A549 (cell line): Measurements from ENCODE around the gene KRTAP5-4. TPM values are rescaled to one million over a fixed set of nuclear protein-coding genes. Genes with fewer than 3 reads are reported as not detected.
"Not testable (repeated sequence)": the region's sequence is repeated elsewhere in the genome, so short reads cannot be mapped to it uniquely, and the experiment has no call there.

Experiments
- ATAC-seq, 2 experiments: fragments of 200-7000 bp in 1 of 2; fragments of >200 bp in 1 of 2; cut with Nextera tagmentation in 1 of 2; cut with Tn5 transposase in 1 of 2; 3 replicates each; pipeline versions ENCODE4 v1.8.0 to v1.9.1; 2018 to 2020; ENCODE audit warnings: mild to moderate bottlenecking in 1 of 2, moderate library complexity in 1 of 2
- CTCF ChIA-PET: fragments of 300-600 bp; sonication (Branson Sonifier 250); formaldehyde crosslinking; extraction: SDS; loops from one replicate; lab custom pipeline; 2021; ENCODE audit warnings: antibody characterized with exemption, inconsistent platforms; lab: Yijun Ruan, JAX
- POLR2A ChIA-PET: fragments of 350-600 bp; formaldehyde crosslinking; extraction: SDS; loops from one replicate; lab custom pipeline; 2021; ENCODE audit warnings: antibody characterized with exemption, inconsistent platforms; lab: Yijun Ruan, JAX
- DNase-seq, 2 experiments: peaks; one replicate each; pipeline versions ENCODE4 v3.0.0 to v3.0.0-alpha.2; 2011 to 2016; ENCODE audit warnings: low read depth in 1 of 2, low spot score in 1 of 2
- FAIRE-seq: peaks from 2 replicates; lab custom pipeline; 2011; peaks lifted over from hg19 to GRCh38; lab: Jason Lieb, UNC
- H3K27ac ChIP-seq, 2 experiments: fragments of >200 bp; sonication (Bioruptor Twin); formaldehyde crosslinking; 3 replicates each; pipeline ENCODE4 v1.5.1; 2016 to 2017
- H3K4me1 ChIP-seq: fragments of >200 bp; sonication (Bioruptor Twin); formaldehyde crosslinking; 3 replicates; pipeline ENCODE4 v1.6.1; 2016
- H3K4me2 ChIP-seq: fragments of >200 bp; sonication (Bioruptor Twin); formaldehyde crosslinking; 3 replicates; pipeline ENCODE4 v1.6.1; 2016
- H3K4me3 ChIP-seq: fragments of >200 bp; sonication (Bioruptor Twin); formaldehyde crosslinking; 3 replicates; pipeline ENCODE4 v1.5.1; 2016
- H3K9me3 ChIP-seq: fragments of >200 bp; sonication (Bioruptor Twin); formaldehyde crosslinking; 3 replicates; pipeline ENCODE4 v1.6.1; 2016
- BHLHE40 ChIP-seq: IDR thresholded peaks from 2 replicates; pipeline ENCODE4 v1.6.1; 2012; ENCODE audit warnings: low read depth, low read length, inconsistent platforms
- CHD2 ChIP-seq: fragments of 150-350 bp; IDR thresholded peaks from 2 replicates; pipeline ENCODE4 v1.6.1; 2014; ENCODE audit warnings: low read length; ENCODE audit not compliant: partially characterized antibody
- EHF ChIP-seq: fragments of 250-450 bp; sonication (Bioruptor Pico); IDR thresholded peaks from 2 replicates; pipeline ENCODE4 v1.5.0; 2020; ENCODE audit warnings: mild to moderate bottlenecking
- EHMT2 ChIP-seq: fragments of 200-600 bp; sonication (generic); IDR thresholded peaks from 2 replicates; pipeline ENCODE4 v1.6.1; 2016; ENCODE audit warnings: antibody characterized with exemption, low read depth, mild to moderate bottlenecking, moderate library complexity
- ELK1 ChIP-seq: fragments of 150-350 bp; IDR thresholded peaks from 2 replicates; pipeline ENCODE4 v1.6.1; 2014; ENCODE audit warnings: low read depth, mild to moderate bottlenecking, low read length
- FOSL2 ChIP-seq, 2 experiments: fragments of 450-650 bp in 1 of 2; fragments of >200 bp in 1 of 2; sonication (Bioruptor Twin) in 1 of 2; formaldehyde crosslinking; IDR thresholded peaks; 2 replicates each; pipeline versions ENCODE4 v1.5.0 to v1.6.1; 2016 to 2020; ENCODE audit warnings: mild to moderate bottlenecking in 1 of 2, moderate library complexity in 1 of 2
- GATA3 ChIP-seq: IDR thresholded peaks from 2 replicates; pipeline ENCODE4 v1.6.1; 2012; ENCODE audit warnings: borderline replicate concordance
- HEYL ChIP-seq: fragments of 250-450 bp; sonication (Bioruptor Pico); IDR thresholded peaks from 2 replicates; pipeline ENCODE4 v1.8.0; 2021; ENCODE audit warnings: mild to moderate bottlenecking, moderate library complexity
- HOXA7 ChIP-seq: fragments of 250-450 bp; sonication (Bioruptor Pico); IDR thresholded peaks from 2 replicates; pipeline ENCODE4 v1.5.0; 2020; ENCODE audit warnings: mild to moderate bottlenecking, moderate library complexity
- JUNB ChIP-seq: fragments of >200 bp; sonication (Bioruptor Twin); formaldehyde crosslinking; IDR thresholded peaks from 2 replicates; pipeline ENCODE4 v1.6.1; 2016
- KDM1A ChIP-seq: fragments of 200-600 bp; sonication (generic); IDR thresholded peaks from 2 replicates; pipeline ENCODE4 v1.6.1; 2016; ENCODE audit warnings: low read depth, mild to moderate bottlenecking
- KDM5A ChIP-seq: fragments of 200-600 bp; sonication (generic); IDR thresholded peaks from 2 replicates; pipeline ENCODE4 v1.6.1; 2016; ENCODE audit warnings: antibody characterized with exemption, mild to moderate bottlenecking
- PHF8 ChIP-seq: fragments of 200-600 bp; sonication (generic); IDR thresholded peaks from 2 replicates; pipeline ENCODE4 v1.6.1; 2016; ENCODE audit warnings: low read depth, mild to moderate bottlenecking, antibody characterized with exemption, moderate library complexity, borderline replicate concordance
- POLR2A ChIP-seq: IDR thresholded peaks from 2 replicates; pipeline ENCODE4 v1.6.1; 2012; ENCODE audit warnings: mild to moderate bottlenecking, low read length
- POLR2AphosphoS2 ChIP-seq: conservative IDR thresholded peaks from 2 replicates; pipeline ENCODE4 v1.6.1; 2012; ENCODE audit warnings: low read length, improper control_type of control experiment, inconsistent platforms
- RARB ChIP-seq: fragments of 250-450 bp; sonication (Bioruptor Pico); IDR thresholded peaks from 2 replicates; pipeline ENCODE4 v1.8.0; 2021; ENCODE audit warnings: mild to moderate bottlenecking, moderate library complexity
- RFX5 ChIP-seq: fragments of 450-650 bp; IDR thresholded peaks from 2 replicates; pipeline ENCODE4 v1.7.1; 2014; ENCODE audit warnings: antibody characterized with exemption, mild to moderate bottlenecking, moderate library complexity
- TFCP2L1 ChIP-seq: fragments of 250-450 bp; sonication (Bioruptor Pico); IDR thresholded peaks from 2 replicates; pipeline ENCODE4 v1.5.0; 2021; ENCODE audit warnings: mild to moderate bottlenecking
- ZC3H11A ChIP-seq: fragments of 450-650 bp; IDR thresholded peaks from 2 replicates; pipeline ENCODE4 v1.6.1; 2014; ENCODE audit warnings: antibody characterized with exemption, mild to moderate bottlenecking
- ZNF302 ChIP-seq: fragments of 250-450 bp; sonication (Bioruptor Pico); IDR thresholded peaks from 2 replicates; pipeline ENCODE4 v1.9.0; 2021; ENCODE audit warnings: inconsistent platforms, mild to moderate bottlenecking, moderate library complexity
- WGBS: methylation state at CpG from one replicate; pipeline ENCODE4 v1.1.6; 2017; ENCODE audit errors: missing lambda C conversion rate; 5-methylcytosine and 5-hydroxymethylcytosine counted together
- polyA plus RNA-seq, 4 experiments: library from polyadenylated mRNA; depleted of rRNA in 3 of 4; stranded (reverse); fragments of >200 nt; fragmentation: RNase III in 1 of 4; extraction: RNeasy Plus Mini Kit Qiagen cat#74134 plus additional on column Dnase treatment in 1 of 4; gene quantifications; 2 replicates in 3 of 4; 3 replicates in 1 of 4; pipeline ENCODE4 v1.2.3, GENCODE V29; 2011 to 2017

Gene KRTAP5-4
- polyA plus RNA-seq, 2 of the 4 experiments (the other 2 are of a cell fraction): not detected

GRCh38 chr11:1665313-1665712 is 43.4 kb upstream of the KRTAP5-4 start:
- H3K4me2 ChIP-seq: no peak overlapping the region
- POLR2A ChIA-PET: no interaction called here
- H3K4me3 ChIP-seq: no peak overlapping the region
- 60% methylated on average over 4 of the region's 8 CpGs for WGBS
- no peak for ATAC-seq
- no peak for DNase-seq
- CTCF ChIA-PET: no interaction called here
- FAIRE-seq: no peak
- TF ChIP-seq CHD2 (no peak), ZC3H11A (no peak)
- H3K9me3 ChIP-seq: no peaks in the 10 kb centered on the region
- no peaks in the 10 kb centered on the region for H3K4me1 ChIP-seq
- H3K27ac ChIP-seq: no peak overlapping the region

- H3K4me2 ChIP-seq, H3K4me1 ChIP-seq, FAIRE-seq, H3K9me3 ChIP-seq, DNase-seq, CTCF ChIA-PET, H3K27ac ChIP-seq, ATAC-seq, H3K4me3 ChIP-seq, POLR2A ChIA-PET: not testable (repeated sequence)
- 59% methylated on average over 18 of the region's 18 CpGs for WGBS
Measured at GRCh38 chr11:1662699-1663283, 40.9 kb upstream of the KRTAP5-4 start.

- DNase-seq, H3K4me2 ChIP-seq, POLR2A ChIA-PET, ATAC-seq, H3K4me1 ChIP-seq, H3K27ac ChIP-seq, H3K9me3 ChIP-seq, H3K4me3 ChIP-seq, FAIRE-seq, CTCF ChIA-PET: not testable (repeated sequence)
- 29% methylated on average over 3 of the region's 25 CpGs for WGBS
Measured at GRCh38 chr11:1661454-1662269, 39.7 kb upstream of the KRTAP5-4 start.

GRCh38 chr11:1660111-1660867 is 38.4 kb upstream of the KRTAP5-4 start:
- Histone ChIP-seq H3K4me1 (no peaks in the 10 kb centered on the region), H3K4me2 (no peak overlapping the region), H3K27ac (no peak overlapping the region), H3K4me3 (no peak overlapping the region), H3K9me3 (no peaks in the 10 kb centered on the region)
- CTCF ChIA-PET: interaction anchor here (1.0 to 1.2 kb wide), 3 partner anchors 9 to 173 kb away, joined by 3 read pairs; no protein-coding TSS in a partner anchor
- FAIRE-seq (no peak), DNase-seq (no peak), ATAC-seq (peak in 1 of 2 experiments; percentile 19; a peak in 1 of 6 replicates)
- 63% methylated on average over 24 of the region's 24 CpGs for WGBS
- no peak for TF ChIP-seq TFCP2L1 (CRISPR knock-in tag)
- TF ChIP-seq POLR2A: no peak
- TF ChIP-seq PHF8: no peak
- TF ChIP-seq JUNB: no peak
- no peak for TF ChIP-seq POLR2AphosphoS2
- no peak for TF ChIP-seq GATA3
- no peak for TF ChIP-seq CHD2
- no peak for TF ChIP-seq KDM5A
- no peak for TF ChIP-seq KDM1A
- POLR2A ChIA-PET: no interaction called here

GRCh38 chr11:1659506-1659905 is 37.6 kb upstream of the KRTAP5-4 start:
- H3K4me2 ChIP-seq: no peak overlapping the region
- no peaks in the 10 kb centered on the region for H3K4me1 ChIP-seq
- ATAC-seq (no peak), DNase-seq (no peak), FAIRE-seq (no peak)
- 86% methylated on average over 14 of the region's 14 CpGs for WGBS
- no peak overlapping the region for H3K27ac ChIP-seq
- POLR2A ChIA-PET: no interaction called here
- H3K9me3 ChIP-seq: no peaks in the 10 kb centered on the region
- no peak overlapping the region for H3K4me3 ChIP-seq
- CTCF ChIA-PET: interaction anchor here (0.7 to 1.2 kb wide), 4 partner anchors 10 to 173 kb away, joined by 3 read pairs; no protein-coding TSS in a partner anchor
- TF ChIP-seq ZNF302 (CRISPR knock-in tag) (no peak), POLR2AphosphoS2 (no peak), RFX5 (no peak), FOSL2 (IDR thresholded peaks at IDR 0.05) (no peak), FOSL2 (CRISPR knock-in tag; IDR thresholded peaks at IDR 0.05) (no peak), EHF (CRISPR knock-in tag) (no peak), ELK1 (no peak), EHMT2 (no peak), RARB (CRISPR knock-in tag) (no peak), HOXA7 (CRISPR knock-in tag) (no peak), HEYL (CRISPR knock-in tag) (no peak), BHLHE40 (no peak), GATA3 (no peak), TFCP2L1 (CRISPR knock-in tag) (no peak)
